ENCODE results near the gene CDKN2C. TPM values are rescaled to one million over a fixed set of nuclear protein-coding genes. Genes with fewer than 3 reads are reported as not detected.

Gene CDKN2C
- total RNA-seq, 1 donor from 2014 or later: 10.0 TPM

Other genes with a start within 250 kb of the CDKN2C start
- gene FAF1, start 10.0 kb upstream of the CDKN2C start, total RNA-seq: 56.5 and 70.6 TPM in 2 replicates
- gene C1orf185, start 132.0 kb downstream of the CDKN2C start, total RNA-seq: not detected in 2 replicates

All from dermis blood vessel endothelial cell (primary cell).